AG09309 (cell line): ENCODE results near the gene AIM2.

ENCODE experiments used
- DNase-seq: peaks from one replicate; pipeline ENCODE4 v3.0.0-alpha.2; 2010; ENCODE audit warnings: low read depth
- H3K4me3 ChIP-seq: 2 replicates; pipeline ENCODE4 v1.5.1; 2011; ENCODE audit warnings: mild to moderate bottlenecking, low read depth, low read length, moderate library complexity; ENCODE audit not compliant: control insufficient read depth
- CTCF ChIP-seq: IDR thresholded peaks from 2 replicates; pipeline ENCODE4 v1.5.1; 2011; ENCODE audit warnings: mild to moderate bottlenecking, low read depth, low read length, inconsistent platforms; ENCODE audit not compliant: insufficient read depth, control insufficient read depth; ENCODE audit errors: missing control alignments

AIM2 gene

GRCh38 chr1:159100589-159100988 is 24.0 kb upstream of the AIM2 start:
- DNase-seq: no peak
- H3K4me3 ChIP-seq: no peak overlapping the region
- no peak for TF ChIP-seq CTCF

DNA sequence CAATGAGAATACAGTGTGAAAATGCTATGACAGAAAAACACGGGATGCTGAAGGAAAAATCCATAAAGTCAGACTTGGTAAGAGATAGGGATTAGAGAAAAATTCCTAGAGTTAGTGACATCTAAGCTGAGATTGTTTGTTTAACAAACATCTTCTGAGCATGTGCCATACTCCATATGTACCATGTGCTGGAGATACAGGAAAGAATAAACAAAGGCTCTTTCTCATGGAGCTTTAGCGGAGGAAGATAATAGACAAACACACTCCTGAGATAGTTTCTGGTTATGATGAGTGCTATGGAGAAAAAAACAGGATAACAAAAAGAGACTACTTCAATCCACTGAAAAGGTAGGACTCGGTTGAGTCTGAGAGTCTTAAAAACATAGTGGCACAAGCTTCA is 22.0 kb upstream of the AIM2 start:
- no peak for TF ChIP-seq CTCF
- no peak for DNase-seq

GRCh38 chr1:159092036-159092760 is 15.6 kb upstream of the AIM2 start:
- no peak for TF ChIP-seq CTCF
- no peak overlapping the region for H3K4me3 ChIP-seq
- DNase-seq: peak; percentile 52

More for the DNA sequence above, 22.0 kb upstream of the AIM2 start:
- H3K4me3 ChIP-seq: no peak overlapping the region

- no peak for DNase-seq
- no peak for TF ChIP-seq CTCF
- H3K4me3 ChIP-seq: no peak overlapping the region
Measured at GRCh38 chr1:159091607-159092031, 15.1 kb upstream of the AIM2 start.

DNA sequence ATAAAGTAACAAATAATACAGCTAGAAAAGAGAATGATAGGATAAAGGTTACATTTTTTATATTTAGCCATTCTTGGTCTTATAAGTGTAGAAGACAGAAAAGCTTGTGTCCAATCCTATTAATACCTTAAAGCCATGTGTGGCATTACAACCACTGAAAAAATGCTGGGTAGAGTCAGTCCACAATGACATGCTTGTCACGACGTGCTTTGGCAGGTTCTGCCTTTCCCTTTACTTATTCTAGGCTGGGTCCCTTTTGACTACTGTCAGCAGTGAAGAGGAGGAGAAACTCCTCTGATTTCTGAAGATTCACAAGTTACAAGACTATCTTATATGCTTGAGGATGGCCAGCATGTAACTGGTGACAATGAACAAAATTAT is 14.6 kb upstream of the AIM2 start:
- DNase-seq: no peak
- H3K4me3 ChIP-seq: no peak overlapping the region
- TF ChIP-seq CTCF: no peak

GRCh38 chr1:159090286-159091179 is 14.0 kb upstream of the AIM2 start:
- TF ChIP-seq CTCF: no peak
- no peak overlapping the region for H3K4me3 ChIP-seq
- DNase-seq: no peak
